Measurements from ENCODE around the gene ANP32B.

DNA sequence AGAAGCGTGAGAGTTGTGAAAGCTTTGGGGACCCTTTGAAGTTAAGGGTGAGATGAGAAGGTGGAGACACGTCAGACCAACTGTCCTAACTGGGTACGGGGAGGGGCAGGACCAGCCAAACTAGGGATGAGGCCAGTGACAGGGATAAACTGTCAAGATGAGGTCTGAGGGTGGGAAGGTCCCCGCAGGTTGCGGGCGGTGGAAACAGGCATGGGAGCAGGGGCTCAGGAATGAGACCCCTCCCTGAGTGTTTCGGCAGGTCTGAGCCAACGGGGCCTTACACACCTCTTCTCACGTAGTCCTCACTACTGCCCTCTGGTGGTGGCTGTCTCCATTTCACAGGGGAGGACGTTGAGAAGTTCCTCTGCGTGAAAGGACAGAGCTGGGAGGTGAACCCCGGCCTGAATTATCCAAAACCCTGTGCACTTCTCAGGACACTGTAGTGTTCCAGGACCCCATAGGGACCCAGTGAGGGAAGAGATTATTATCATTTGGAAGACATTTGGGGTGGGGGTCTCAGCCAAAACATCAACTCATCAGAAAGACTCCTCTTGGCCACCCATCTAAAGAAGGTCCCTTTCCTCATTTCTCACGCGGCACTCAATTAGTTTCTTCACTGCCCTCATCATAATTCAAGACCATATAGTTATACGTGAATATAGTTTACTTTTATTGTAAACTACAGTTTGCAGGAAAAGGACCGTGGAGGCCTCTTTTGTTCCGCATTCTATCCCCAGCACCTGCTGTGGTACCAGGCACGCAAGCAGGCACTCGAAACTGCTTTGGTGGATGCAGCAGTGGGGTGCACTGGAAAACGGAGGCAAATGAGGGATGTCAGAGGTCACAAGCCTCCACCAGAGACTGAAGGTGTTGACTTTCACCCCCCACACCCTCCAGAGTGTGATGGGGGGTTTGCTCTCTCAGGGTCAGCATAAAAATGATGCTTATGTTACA lies 51.7 kb downstream of the ANP32B start:
- no peak for TF ChIP-seq YY1 (IDR thresholded peaks at IDR 0.05; ENCODE audit: insufficient read depth, insufficient read length)
- TF ChIP-seq ZNF274 (IDR thresholded peaks at IDR 0.05; ENCODE audit: low read depth, low read length), result no peak

Data from NT2/D1 (cell line).